ENCODE data around the gene AMD1.

GRCh38 chr6:110897433-110897832, 22.8 kb downstream of the AMD1 start:
- TF ChIP-seq SUZ12 (IDR thresholded peaks at IDR 0.05; ENCODE audit: extremely low read depth, insufficient read depth, insufficient read length) (no peak), ZNF274 (IDR thresholded peaks at IDR 0.05; ENCODE audit: low read depth, low read length) (no peak)
